ENCODE data around the gene SFI1.

DNA sequence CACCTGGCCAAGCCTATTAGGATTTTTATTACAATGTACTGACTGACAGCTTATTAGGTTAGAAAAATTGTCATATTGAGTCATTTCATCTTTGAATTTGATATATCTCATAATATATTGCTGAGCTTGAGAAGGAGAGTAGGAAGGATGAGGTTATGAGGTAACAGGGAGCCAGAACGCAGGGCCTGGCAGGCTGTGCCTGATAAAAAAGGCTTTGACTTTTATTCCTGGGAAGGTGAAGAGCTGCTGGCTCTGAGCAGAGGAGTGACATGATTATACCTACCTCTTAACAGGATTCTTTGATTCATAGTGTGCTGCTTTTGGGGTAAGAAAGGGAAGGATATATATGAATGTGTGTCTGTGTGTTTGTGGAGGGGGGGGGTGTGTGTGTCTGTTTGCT is 70.9 kb downstream of the SFI1 start:
- TF ChIP-seq CTCF (IDR thresholded peaks at IDR 0.05) (no peak), POLR2A (IDR thresholded peaks at IDR 0.05) (no peak)

All from thyroid gland (tissue), 4 donors.